Activated CD4-positive, alpha-beta T cell treated with anti-CD3 and anti-CD28 coated beads, Interleukin-2, Interleukin-6, amounts not matched to agents 100 ng/mL and 50 ng/mL, durations not matched to agents 16 hours and 8 hours (primary cell): ENCODE data around the gene DUSP15.
"Not testable (repeated sequence)": the region's sequence is repeated elsewhere in the genome, so short reads cannot be mapped to it uniquely, and the experiment has no call there.

Experiments
- DNase-seq: peaks from one replicate; pipeline ENCODE4 v3.0.0-alpha.2; 2020

The DUSP15 gene

DNA sequence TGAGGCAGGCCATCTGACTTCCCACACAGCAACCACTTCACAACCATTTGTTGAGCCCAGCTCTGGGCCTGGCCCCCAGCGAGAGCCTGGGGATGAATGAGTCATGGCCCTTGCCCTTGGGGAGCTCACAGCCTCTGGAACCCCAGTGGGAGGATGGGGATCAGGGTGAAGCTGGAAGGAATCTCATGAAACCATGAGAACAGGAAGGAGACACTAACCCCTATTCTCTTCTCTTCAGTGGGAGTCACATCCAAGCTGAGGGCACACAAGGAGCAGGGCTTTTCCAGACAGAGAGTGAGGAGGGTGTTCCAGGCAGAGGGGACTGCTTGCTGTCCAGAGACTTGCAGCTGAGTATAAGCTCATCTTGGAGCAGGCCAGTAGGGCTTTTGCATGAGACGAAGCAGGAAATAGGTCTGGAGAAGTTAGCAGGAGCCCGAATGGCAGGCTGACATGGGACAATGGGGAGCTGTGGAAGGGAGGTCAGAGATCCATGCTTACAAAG lies 32.4 kb downstream of the DUSP15 start:
- no peak for DNase-seq

DNA sequence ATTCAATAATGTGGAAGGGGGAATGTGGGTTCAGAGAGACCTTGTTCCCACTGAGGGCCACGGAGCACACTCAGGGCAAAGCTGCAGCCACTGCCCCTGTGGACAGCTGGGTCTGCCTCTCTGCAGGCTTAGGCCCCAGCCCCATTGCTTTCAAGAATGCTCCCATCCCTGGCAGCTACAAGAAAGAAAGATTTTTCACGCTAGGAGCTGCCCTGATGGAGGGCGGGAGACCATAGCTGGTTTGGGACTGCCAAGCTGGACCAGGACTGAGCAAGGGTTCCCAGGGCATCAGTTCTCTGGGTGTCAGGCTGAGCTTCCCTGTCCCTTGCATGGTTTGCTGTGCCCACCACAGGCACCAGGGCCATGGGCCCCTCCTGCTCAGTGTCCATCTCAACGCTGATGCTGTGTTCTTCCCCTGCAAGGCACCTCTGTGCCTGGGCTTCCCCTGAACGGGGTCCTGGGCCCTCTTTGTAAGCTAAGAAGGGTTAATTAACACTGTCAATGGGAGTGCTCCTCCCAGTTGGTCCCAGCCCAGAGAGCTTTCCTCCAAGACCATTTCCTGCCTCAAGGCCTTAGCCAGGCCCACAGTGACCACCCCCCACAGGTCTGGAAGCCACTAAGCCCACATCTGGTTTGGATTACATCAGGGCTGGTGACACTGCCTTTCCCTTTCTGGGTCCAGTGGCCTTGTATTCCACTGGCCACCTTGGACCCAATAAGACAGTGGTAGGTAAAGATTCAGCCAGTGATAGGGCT lies 33.3 kb downstream of the DUSP15 start:
- DNase-seq: no peak

DNA sequence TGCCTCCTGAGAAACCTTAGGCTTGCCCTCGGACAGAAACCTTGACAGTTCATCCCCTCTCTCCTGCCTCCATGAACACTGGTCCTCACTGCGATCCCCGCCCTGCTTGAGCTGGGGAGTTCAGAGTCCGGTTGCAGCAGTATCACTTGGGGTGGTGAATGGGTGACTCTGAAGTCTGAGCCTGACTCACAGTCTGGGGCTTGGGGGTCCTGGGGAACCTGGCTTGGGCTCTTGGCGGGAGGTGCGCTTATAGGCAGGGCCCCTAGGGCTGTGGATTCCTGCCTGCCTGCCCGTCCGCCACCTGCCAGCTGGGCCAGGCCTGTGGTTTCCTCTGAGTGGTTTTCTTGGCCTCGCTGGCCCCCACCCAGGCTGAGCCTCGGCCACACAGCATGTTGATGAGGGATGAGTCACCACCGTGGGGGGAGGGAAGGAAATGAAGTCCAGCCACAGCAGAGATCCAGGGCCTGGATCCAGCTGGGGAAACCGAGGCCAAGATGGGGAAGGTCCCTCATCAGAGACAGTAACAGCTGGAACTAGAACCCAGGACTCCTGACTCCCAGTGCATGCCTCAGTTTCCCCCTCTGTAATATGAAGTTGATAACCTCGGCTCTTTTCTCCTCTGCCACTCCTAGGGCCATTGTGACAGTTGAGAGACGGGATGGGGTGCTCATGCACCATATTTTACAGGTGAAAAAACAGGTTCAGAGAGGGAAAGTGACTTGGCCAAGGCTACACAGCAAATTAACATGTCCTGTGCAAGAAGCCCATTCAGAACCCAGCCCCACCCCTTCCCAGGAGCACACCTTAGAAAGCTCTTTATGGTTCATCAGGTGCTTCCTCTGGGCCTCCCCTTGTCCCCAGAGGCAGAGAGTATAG lies 34.1 kb downstream of the DUSP15 start:
- DNase-seq: peak; percentile 59

DNA sequence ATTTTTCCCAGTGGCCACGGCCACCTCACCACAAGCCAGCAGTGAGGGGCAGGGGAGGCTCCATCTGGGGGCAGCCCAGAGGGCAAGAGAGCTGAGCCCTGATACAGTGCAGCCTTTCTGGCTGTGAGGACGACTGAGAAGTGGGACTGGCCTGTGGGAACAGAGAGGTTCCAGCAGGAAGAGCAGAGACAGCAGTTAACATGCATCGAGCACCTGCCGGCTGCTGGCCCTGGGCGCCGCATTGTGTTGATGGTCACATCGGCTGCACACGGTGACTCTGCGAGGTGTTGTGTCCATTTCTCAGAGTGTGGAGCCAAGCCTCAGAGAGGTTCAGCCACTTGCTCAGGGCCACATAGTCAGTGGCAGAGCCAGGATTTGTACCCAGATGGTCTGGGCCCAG lies 34.8 kb downstream of the DUSP15 start:
- DNase-seq: no peak

DNA sequence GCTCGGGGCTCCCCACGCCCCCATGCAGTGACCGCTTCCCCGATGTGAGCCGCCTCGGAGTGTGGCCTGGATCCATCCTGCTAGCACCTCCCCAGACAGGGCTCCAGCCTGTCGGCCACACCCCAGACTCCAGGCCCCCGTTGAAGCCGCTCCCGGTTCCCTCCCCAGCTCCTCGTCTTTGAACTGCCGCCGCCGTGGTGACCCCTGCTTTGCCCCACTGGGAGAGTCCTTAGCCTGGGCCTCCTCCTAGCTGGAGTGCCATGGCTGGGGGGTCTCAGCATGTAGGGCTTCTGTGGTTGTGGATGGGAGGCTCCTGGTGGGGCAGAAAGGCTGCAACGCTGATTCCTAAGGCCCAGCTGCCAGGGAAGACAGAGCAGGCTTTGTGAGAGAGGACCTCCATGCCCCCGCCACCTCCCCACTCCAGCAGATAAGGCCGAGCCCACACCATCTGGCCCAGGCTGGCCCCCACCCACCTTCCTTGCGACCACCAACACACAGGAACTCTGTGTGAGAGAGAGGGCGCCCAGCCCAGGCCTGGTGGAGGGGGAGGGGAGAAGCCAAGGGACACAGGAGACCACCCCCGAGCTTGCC lies 36.3 kb downstream of the DUSP15 start:
- DNase-seq: no peak

DNA sequence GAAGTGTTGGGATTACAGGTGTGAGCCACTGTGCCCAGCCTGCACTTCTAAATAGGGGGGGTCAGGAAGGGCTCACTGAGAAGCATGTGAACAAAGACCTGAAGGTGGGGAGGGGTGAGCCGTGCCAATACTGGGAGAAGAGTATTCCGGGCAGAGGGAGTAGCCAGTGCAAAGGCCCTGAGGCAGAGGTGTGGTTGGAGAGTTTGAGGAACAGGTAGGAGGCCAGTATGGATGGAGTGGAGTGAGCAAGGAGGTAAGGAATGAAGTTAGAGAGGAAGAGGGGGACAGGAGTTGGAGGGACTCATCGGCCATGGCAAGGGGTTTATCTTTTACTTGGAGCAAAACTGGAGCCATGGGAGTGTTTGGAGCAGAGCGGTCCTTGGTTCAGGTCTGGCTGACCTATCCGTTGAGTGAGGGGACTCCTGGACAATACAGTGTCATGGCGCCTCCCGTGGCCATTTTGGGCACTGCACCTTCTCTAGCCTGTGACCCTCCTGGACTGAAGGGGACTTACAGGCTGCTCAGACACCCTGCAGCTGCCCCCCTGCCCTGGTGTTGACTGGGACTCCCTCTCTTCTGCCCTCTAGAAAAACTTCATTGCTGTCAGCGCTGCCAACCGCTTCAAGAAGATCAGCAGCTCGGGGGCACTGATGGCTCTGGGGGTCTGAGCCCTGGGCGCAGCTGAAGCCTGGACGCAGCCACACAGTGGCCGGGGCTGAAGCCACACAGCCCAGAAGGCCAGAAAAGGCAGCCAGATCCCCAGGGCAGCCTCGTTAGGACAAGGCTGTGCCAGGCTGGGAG lies 37.0 kb downstream of the DUSP15 start:
- DNase-seq: peak; percentile 69

DNA sequence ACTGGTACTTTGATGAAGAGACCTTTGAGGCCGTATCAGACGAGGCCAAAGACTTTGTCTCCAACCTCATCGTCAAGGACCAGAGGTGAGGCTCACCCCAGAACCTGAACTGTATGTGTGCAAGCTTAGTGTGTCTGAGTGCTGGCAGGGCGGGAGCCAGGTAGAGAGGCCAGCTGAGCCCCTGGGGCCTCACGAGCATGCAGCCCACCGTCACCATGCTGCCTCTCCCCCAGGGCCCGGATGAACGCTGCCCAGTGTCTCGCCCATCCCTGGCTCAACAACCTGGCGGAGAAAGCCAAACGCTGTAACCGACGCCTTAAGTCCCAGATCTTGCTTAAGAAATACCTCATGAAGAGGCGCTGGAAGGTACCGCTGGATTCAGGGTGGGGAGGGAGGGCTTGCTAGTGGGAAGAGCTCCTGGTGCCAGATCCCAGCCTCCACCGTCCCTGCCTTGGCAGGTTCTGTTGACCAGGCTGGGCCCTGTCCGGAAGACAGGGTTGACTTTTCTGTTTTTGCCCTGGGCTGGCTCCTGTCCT lies 38.5 kb downstream of the DUSP15 start:
- no peak for DNase-seq

DNA sequence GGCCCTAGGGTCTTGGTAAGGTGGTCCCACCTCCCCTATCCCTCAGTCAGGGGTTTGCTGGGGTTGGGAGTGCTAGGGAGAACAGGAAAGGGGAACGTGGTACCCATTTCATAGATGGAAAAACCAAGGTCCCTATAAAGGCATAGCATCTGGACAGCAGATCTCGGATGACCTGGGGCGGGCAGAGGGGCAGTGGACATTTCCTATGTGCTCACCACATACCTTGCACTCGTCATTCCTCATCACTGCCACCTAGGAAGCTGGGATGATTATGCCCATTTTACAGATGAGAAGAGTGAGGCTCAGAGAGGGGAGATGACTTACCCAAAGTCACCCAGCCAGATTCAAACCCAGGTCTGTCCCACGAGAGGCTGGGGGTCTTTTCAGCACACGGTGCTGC lies 39.1 kb downstream of the DUSP15 start:
- no peak for DNase-seq

DNA sequence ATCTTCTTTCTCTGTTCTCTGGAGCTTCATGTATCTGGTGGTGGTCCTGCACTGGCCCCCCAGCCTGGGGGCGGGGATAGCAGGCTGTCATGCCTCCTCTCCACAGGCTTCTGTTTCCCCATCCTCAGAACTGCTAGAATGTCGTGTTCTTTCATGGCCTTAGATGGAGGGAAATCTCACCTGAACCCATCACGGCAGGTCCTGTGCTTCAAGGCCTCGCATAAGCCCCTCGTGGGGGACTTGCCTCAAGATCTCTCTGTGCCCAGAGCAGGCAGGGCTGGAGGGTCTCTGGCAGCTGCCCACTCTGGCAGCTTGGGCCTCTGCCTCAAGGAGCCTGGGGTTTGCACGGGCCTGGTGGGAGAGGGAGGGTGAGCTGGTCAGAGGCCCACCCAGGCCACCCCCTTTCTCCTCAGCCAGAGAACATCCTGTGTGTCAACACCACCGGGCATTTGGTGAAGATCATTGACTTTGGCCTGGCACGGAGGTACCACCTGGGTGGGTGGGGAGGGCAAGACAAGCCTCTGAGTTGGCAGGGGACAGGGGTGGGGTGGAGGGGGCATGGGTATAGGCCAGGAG lies 39.8 kb downstream of the DUSP15 start:
- DNase-seq: no peak

DNA sequence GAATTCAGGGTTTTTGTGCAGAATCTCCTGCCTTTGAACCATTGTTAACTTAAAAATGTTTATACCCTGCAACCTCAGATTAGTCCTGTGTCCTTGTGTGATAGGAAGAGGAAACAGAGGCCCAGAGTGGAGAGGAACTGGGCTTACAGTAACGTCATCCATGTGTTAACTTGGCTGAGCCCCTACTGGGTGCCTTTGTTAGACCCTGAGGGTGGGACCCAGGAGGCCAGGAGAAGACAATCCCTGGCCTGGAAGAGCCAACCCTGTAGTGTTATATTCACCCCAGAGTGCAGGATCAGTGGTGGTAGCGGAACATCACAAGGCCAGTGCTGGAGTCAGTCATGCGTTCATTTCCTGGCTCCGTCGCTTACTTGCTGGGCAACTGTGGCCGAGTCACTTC lies 40.6 kb downstream of the DUSP15 start:
- no peak for DNase-seq

DNA sequence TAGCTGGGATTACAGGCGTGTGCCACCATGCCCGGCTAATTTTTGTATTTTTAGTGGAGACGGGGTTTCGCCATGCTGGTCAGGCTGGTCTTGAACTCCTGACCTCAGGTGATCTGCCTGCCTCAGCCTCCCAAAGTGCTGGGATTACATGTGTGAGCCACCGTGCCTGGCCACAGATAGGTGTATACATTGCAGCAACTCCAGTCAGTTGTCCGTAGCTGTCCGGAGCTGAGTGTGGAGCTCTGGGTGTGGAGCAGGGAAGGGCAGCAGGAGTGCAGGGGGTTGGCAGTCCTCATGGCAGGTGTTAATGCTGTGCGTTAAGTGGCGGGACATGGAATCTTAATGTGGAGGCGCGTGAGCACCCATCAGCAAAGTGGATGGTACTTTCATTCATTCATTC lies 42.3 kb downstream of the DUSP15 start:
- DNase-seq: not testable (repeated sequence)

DNA sequence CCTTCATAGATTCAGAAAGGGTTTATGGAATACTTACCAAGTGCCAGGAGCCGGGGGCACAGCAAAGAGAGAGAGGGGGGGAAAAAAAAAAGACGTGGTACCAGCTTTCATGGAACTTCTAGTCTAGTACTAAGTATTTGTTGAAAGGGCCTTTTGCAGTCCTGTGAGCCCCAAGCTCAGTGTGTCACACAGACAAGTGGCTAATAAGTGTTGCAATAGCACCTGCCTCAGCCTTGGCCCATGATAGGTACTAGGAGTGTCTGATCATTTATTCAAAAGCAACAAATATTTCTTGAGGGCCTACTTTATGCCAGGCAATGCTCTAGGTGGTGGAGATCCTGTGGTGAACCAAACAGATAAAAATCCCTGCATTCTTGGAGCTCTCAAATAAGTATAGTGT lies 43.3 kb downstream of the DUSP15 start:
- DNase-seq: no peak

DNA sequence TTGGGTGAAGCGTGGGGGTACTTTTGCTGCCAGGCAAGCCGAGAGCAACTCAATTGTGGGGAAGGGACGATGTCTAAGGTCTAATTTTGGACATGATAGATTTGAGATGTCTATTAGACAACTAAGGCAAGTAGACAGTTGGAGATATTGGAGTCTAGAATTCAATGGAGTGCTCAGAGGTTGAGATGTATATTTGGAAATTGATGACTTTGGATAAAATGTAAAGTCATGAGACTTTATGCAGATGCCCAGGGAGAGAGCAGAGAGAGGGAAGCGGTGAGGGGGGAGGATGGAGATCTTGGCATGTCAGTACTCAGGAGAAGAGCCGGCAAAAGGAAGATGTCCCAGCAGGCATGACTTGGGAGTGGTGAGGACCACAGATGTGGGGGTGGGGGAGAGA lies 44.3 kb downstream of the DUSP15 start:
- DNase-seq: no peak

DNA sequence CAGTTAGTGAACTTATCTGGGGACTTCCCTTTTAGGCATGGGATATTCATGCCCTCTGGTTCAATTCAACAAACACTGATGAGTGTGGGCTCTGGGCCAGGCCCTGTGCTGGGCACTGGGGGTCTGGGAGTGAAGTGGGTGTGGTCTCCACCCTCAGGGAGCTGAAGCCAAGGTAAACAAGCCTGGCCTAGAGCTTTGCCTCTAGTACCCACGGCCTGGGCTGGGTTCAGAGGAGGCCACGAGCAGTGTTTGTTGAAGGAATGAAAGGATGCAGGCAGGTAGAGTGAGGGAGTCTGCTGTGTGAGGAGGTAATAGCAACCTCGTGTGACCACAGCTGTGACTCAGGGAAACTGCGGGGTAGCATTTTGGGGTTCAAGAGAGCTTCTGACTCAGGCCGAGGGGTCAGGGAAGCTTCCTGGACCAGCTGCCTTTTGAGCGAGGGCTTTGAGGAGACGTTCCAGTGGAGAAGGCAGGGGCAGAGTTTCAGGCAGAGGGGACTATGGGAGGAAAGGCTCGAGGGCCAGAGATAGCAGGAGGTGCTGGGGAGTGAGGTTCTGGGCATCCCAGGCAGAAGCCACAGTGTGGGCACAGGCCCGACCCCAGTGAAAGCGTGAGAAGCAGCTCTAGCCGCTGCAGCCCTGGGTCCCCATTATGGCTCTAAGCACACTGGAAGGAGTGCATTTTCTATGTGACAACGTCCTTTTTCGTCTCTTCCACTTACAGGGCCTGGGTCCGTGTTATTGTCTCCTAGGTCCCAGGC lies 45.6 kb downstream of the DUSP15 start:
- no peak for DNase-seq

DNA sequence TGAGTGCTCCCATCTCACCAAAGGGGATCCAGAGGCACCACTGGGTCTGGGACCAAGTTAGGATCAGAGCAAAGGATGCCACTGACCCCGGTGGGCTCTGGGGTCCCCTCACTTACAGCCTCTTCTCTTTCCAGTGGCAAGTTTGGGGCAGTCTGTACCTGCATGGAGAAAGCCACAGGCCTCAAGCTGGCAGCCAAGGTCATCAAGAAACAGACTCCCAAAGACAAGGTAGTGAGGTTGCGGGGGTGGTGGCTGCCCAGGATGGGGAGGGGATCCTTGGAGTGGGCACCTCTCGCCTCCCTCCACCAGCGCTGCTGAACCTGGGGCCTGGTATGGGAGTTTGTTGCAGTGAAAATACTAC lies 46.2 kb downstream of the DUSP15 start:
- no peak for DNase-seq

DNA sequence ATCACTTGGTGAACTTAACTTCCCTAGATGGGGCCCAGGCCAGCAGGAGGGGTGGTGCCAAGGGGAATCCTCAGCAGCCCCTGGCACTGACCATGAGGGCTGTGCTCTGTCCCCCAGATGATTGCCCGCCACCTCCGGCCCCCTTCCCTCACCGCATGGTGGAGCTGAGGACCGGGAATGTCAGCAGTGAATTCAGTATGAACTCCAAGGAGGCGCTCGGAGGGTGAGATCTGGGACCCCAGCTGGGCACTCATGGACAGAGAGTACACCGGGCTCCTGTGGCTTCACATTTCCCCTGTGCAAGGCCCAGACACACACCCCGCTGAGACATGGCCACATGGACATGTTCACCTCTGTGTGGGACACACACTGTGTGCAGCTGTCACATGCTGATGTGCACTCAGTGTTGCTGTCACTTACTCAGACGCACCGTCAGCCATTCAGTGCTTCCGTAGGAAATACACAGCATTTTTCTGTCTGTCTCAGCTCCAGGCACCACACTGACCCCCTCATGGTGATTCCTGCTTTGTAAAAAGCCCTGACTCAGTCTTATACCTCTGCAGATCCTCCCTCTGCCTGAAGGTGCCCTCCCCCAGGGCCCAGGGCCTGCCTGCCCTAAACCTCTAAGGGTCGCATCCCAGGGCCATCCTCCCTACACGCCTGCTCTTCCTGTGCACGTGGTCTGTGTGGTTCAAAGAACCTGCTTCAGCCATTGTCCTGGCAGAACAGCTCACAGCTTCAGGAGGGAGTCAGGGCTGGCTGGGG lies 46.8 kb downstream of the DUSP15 start:
- no peak for DNase-seq

DNA sequence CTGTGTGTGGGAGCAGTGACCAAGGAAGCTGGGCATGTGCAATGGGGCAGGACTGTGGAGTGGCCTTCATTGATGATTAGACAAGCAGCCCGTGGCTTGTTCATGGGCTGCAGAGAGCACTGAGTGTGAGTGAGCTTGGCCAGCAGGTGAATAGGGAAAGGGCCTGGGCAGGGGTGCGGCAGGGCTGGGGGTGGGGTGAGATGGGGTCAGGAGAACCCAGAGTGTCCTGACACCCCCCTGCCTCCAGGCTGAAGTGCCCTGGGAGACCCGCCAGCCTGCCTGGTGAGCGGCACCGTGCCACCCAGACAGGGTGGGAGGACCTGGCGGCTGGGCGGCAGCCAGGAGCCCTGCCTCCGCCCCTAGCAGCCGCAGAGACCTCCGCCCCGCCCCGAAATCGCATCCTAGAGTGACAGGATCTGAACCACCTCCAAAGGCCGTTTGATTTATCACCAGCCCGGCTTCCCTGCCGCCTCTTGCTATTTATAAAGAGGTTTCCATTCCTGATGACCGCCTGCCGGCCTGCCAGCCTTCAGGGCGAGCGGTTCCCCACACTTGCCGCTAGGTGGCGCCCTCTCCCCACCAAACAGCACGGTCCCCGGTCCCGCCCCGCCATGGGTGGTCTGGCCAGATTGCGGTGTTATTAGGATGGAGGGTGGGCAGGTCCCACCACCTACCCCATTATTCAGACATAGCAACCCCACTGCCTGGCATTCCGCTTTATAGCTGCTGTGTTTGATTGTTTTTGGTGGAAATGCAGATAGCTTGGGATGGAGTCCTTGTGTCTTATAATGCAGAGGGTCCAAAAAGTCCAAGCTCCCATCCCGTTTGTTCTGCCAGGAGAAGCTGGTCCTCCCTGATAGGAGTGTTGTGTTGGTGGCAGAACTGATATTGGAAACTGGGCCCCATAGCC lies 47.7 kb downstream of the DUSP15 start:
- DNase-seq: peak; percentile 80

DNA sequence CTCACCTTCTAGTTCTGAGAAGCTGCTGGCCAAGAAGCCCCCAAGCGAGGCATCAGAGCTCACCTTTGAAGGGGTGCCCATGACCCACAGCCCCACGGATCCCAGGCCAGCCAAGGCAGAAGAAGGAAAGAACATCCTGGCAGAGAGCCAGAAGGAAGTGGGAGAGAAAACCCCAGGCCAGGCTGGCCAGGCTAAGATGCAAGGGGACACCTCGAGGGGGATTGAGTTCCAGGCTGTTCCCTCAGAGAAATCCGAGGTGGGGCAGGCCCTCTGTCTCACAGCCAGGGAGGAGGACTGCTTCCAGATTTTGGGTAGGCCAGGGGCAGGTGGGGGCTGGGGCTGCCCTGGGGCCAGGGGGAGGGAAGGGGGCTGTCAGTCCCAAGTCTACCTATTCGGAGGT lies 48.9 kb downstream of the DUSP15 start:
- DNase-seq: no peak

DNA sequence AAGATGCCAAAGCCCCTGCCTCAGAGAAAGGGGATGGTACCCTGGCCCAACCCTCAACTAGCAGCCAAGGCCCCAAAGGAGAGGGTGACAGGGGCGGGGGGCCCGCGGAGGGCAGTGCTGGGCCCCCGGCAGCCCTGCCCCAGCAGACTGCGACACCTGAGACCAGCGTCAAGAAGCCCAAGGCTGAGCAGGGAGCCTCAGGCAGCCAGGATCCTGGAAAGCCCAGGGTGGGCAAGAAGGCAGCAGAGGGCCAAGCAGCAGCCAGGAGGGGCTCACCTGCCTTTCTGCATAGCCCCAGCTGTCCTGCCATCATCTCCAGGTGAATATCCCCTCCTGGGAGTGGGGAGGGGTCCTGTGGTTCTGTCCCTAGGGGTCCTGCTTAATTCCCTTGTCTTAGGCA lies 50.1 kb downstream of the DUSP15 start:
- no peak for DNase-seq
